Panc1 (cell line): ENCODE results near the gene LYST. TPM values are rescaled to one million over a fixed set of nuclear protein-coding genes. Genes with fewer than 3 reads are reported as not detected.

Experiments used
- ATAC-seq: fragments of 200-7000 bp; cut with Tn5 transposase; 2 replicates; pipeline ENCODE4 v1.9.1; 2020; ENCODE audit warnings: mild to moderate bottlenecking, moderate library complexity
- BruUV-seq: library from RNA; stranded (reverse); fragments of 400-500 nt; replicated peaks from 2 replicates; lab custom pipeline; 2021; lab: Mats Ljungman, UMichigan
- CTCF ChIA-PET: fragments of 300-600 bp; sonication (Branson Sonifier 250); formaldehyde crosslinking; loops from one replicate; lab custom pipeline; 2022; ENCODE audit warnings: antibody characterized with exemption; lab: Charles Lee
- POLR2A ChIA-PET: fragments of 300-600 bp; sonication (Branson Sonifier 250); formaldehyde crosslinking; loops from one replicate; lab custom pipeline; 2022; ENCODE audit warnings: antibody characterized with exemption; lab: Charles Lee
- DNase-seq: peaks from one replicate; pipeline ENCODE4 v3.0.0-alpha.2; 2010; ENCODE audit warnings: low read depth, low spot score
- H3K27ac ChIP-seq: 2 replicates; pipeline ENCODE4 v1.5.1; 2011; ENCODE audit warnings: mild to moderate bottlenecking, low read length, inconsistent platforms
- H3K27me3 ChIP-seq: fragments of 200-500 bp; sonication (Bioruptor generic); 2 replicates; pipeline ENCODE4 v1.6.0; 2014; ENCODE audit warnings: low read length, inconsistent platforms; ENCODE audit not compliant: control insufficient read depth, insufficient read depth
- H3K36me3 ChIP-seq: fragments of 200-500 bp; sonication (Bioruptor generic); 2 replicates; pipeline ENCODE4 v1.5.1; 2014; ENCODE audit warnings: inconsistent platforms, mild to moderate bottlenecking, low read length, moderate library complexity; ENCODE audit not compliant: control insufficient read depth, insufficient read depth
- H3K4me1 ChIP-seq: 2 replicates; pipeline ENCODE4 v1.5.1; 2011; ENCODE audit warnings: inconsistent platforms, mild to moderate bottlenecking, low read length, moderate library complexity; ENCODE audit not compliant: control insufficient read depth, insufficient read depth
- H3K4me3 ChIP-seq, 2 experiments: 2 replicates each; pipeline ENCODE4 v1.5.1; 2011 to 2012; ENCODE audit warnings: low read depth in 2 of 2, low read length in 2 of 2, mild to moderate bottlenecking in 2 of 2, inconsistent platforms in 1 of 2, moderate library complexity in 1 of 2
- H3K9me3 ChIP-seq: fragments of 200-500 bp; sonication (Bioruptor generic); 2 replicates; pipeline ENCODE4 v1.5.1; 2014; ENCODE audit warnings: low read depth, mild to moderate bottlenecking, inconsistent platforms, low read length, moderate library complexity; ENCODE audit not compliant: control insufficient read depth, insufficient read depth
- POLR2AphosphoS5 ChIP-seq: IDR thresholded peaks from 2 replicates; pipeline ENCODE4 v1.6.1; 2012; ENCODE audit warnings: mild to moderate bottlenecking, low read depth, low read length, moderate library complexity
- SIN3A ChIP-seq: IDR thresholded peaks from 2 replicates; pipeline ENCODE4 v1.6.1; 2012; ENCODE audit warnings: low read depth, mild to moderate bottlenecking, low read length, moderate library complexity, borderline replicate concordance; ENCODE audit not compliant: insufficient read depth
- TCF7L2 ChIP-seq: IDR thresholded peaks from 2 replicates; pipeline ENCODE4 v1.6.1; 2011; ENCODE audit warnings: mild to moderate bottlenecking, low read depth, low read length, inconsistent platforms
- in situ Hi-C: cut with HindIII; loops from 2 replicates; pipeline ENCODE4 v1.10.0; 2016; ENCODE audit warnings: low sequenced_read_pairs, low pct_unique_long_range_greater_than_20kb
- intact Hi-C: fragments of 100-400 bp; cut with micrococcal nuclease; formaldehyde crosslinking; loops from one replicate; pipeline ENCODE4 v1.10.0; 2022; ENCODE audit not compliant: unreplicated experiment
- total RNA-seq: library from RNA; stranded (reverse); gene quantifications from one replicate; pipeline ENCODE4 v1.2.1, GENCODE V29; 2021; ENCODE audit not compliant: unreplicated experiment
- TF ChIP-seq, protein P1 (sequence below), 2 experiments: IDR thresholded peaks; 2 replicates each; pipeline ENCODE4 v1.6.1; 2011 to 2012; ENCODE audit warnings: low read depth in 2 of 2, control low read depth in 1 of 2, low read length in 1 of 2, mild to moderate bottlenecking in 1 of 2, moderate library complexity in 1 of 2; ENCODE audit not compliant: insufficient read depth in 1 of 2
- TF ChIP-seq, protein P2 (sequence below): fragments of 450-650 bp; IDR thresholded peaks from 2 replicates; pipeline ENCODE4 v1.5.1; 2017; ENCODE audit warnings: mild to moderate bottlenecking

The LYST gene
- total RNA-seq, 1 experiment from 2014 or later: 75.2 TPM

DNA sequence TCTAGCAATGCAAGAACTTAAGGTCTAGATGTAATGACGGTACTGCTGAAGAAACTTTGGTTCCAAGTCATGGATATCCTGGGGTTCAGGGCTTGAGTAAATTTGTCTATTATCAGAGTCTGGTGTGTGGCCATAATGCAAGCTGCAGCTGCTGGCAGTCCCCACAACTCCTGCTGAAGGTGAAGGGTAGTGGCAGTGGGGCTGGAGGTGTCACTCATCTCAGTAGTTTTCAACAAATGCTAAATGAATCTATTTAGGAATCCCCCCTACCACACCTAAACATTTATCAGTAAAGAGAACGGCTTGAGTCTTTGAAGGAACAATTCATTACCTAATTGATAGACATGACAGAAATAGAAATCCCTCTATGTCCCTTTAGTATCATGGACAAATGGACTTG, 118.0 kb downstream of the LYST start:
- H3K27ac ChIP-seq: no peak overlapping the region
- no peaks in the 10 kb centered on the region for H3K4me1 ChIP-seq
- no peak for ATAC-seq
- BruUV-seq: no TSS peak
- DNase-seq: no peak
- peaks cover 51% of the 10 kb centered on the region for H3K36me3 ChIP-seq
- POLR2A ChIA-PET: no interaction called here
- no peak overlapping the region for H3K4me3 ChIP-seq
- no peaks in the 10 kb centered on the region for H3K27me3 ChIP-seq
- TF ChIP-seq, protein P1, sequence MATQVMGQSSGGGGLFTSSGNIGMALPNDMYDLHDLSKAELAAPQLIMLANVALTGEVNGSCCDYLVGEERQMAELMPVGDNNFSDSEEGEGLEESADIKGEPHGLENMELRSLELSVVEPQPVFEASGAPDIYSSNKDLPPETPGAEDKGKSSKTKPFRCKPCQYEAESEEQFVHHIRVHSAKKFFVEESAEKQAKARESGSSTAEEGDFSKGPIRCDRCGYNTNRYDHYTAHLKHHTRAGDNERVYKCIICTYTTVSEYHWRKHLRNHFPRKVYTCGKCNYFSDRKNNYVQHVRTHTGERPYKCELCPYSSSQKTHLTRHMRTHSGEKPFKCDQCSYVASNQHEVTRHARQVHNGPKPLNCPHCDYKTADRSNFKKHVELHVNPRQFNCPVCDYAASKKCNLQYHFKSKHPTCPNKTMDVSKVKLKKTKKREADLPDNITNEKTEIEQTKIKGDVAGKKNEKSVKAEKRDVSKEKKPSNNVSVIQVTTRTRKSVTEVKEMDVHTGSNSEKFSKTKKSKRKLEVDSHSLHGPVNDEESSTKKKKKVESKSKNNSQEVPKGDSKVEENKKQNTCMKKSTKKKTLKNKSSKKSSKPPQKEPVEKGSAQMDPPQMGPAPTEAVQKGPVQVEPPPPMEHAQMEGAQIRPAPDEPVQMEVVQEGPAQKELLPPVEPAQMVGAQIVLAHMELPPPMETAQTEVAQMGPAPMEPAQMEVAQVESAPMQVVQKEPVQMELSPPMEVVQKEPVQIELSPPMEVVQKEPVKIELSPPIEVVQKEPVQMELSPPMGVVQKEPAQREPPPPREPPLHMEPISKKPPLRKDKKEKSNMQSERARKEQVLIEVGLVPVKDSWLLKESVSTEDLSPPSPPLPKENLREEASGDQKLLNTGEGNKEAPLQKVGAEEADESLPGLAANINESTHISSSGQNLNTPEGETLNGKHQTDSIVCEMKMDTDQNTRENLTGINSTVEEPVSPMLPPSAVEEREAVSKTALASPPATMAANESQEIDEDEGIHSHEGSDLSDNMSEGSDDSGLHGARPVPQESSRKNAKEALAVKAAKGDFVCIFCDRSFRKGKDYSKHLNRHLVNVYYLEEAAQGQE (IDR thresholded peaks at IDR 0.05; ENCODE audit: insufficient read depth in 1 of 2, low read depth in 2 of 2, low read length in 1 of 2): no peak
- TF ChIP-seq, protein P2, sequence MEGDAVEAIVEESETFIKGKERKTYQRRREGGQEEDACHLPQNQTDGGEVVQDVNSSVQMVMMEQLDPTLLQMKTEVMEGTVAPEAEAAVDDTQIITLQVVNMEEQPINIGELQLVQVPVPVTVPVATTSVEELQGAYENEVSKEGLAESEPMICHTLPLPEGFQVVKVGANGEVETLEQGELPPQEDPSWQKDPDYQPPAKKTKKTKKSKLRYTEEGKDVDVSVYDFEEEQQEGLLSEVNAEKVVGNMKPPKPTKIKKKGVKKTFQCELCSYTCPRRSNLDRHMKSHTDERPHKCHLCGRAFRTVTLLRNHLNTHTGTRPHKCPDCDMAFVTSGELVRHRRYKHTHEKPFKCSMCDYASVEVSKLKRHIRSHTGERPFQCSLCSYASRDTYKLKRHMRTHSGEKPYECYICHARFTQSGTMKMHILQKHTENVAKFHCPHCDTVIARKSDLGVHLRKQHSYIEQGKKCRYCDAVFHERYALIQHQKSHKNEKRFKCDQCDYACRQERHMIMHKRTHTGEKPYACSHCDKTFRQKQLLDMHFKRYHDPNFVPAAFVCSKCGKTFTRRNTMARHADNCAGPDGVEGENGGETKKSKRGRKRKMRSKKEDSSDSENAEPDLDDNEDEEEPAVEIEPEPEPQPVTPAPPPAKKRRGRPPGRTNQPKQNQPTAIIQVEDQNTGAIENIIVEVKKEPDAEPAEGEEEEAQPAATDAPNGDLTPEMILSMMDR: no peak
- no peak for TF ChIP-seq TCF7L2
- no peak for TF ChIP-seq SIN3A
- no peak for TF ChIP-seq POLR2AphosphoS5
- CTCF ChIA-PET: no interaction called here
- in situ Hi-C loops: no loop called here
- intact Hi-C loops: no loop called here
- no peaks in the 10 kb centered on the region for H3K9me3 ChIP-seq

DNA sequence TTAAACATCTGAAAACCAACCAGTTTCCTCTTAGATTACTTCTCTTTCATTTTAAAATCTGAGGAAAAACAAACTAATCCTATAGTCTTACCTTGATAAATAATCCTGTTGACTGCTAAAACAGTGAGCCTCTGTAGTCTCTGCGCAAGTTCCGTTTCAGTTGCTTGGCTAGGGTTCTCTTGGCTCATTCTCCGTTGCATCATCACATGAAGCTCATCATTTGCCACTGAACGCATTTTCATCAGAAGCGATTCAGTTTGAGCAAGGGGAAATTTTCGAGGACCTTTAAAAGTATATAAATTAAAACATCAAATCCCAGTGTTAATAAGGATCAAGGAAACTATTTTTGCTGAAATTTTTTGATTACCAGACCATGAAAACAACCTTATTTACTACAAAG, 120.5 kb downstream of the LYST start:
- CTCF ChIA-PET: no interaction called here
- intact Hi-C loops: no loop called here
- no peak overlapping the region for H3K4me3 ChIP-seq
- no peaks in the 10 kb centered on the region for H3K9me3 ChIP-seq
- H3K4me1 ChIP-seq: no peaks in the 10 kb centered on the region
- POLR2A ChIA-PET: no interaction called here
- ATAC-seq: no peak
- peaks cover 47% of the 10 kb centered on the region for H3K36me3 ChIP-seq
- H3K27ac ChIP-seq: no peak overlapping the region
- TF ChIP-seq, protein P1 (IDR thresholded peaks at IDR 0.05; ENCODE audit: insufficient read depth in 1 of 2, low read depth in 2 of 2, low read length in 1 of 2): no peak
- no peak for TF ChIP-seq POLR2AphosphoS5
- TF ChIP-seq, protein P2: no peak
- TF ChIP-seq SIN3A: no peak
- TF ChIP-seq TCF7L2: no peak
- in situ Hi-C loops: no loop called here
- no peaks in the 10 kb centered on the region for H3K27me3 ChIP-seq
- DNase-seq: no peak
- no TSS peak for BruUV-seq
